Endothelial cell of umbilical vein (primary cell): ENCODE data around the gene TACSTD2.

ENCODE experiments used
- CTCF ChIP-seq, 2 donors: IDR thresholded peaks; 1 replicate in 1 of 2; 2 replicates in 1 of 2; pipeline ENCODE4 v1.5.1; 2011; ENCODE audit warnings: low read length in 2 of 2, mild to moderate bottlenecking in 2 of 2, moderate library complexity in 2 of 2, control low read depth in 1 of 2, inconsistent platforms in 1 of 2, low read depth in 1 of 2; ENCODE audit not compliant: insufficient read depth in 1 of 2; ENCODE audit errors: extremely low read depth in 1 of 2
- POLR2A ChIP-seq: IDR thresholded peaks from 2 replicates; pipeline ENCODE4 v1.6.1; 2012; ENCODE audit warnings: low read depth, mild to moderate bottlenecking, control low read depth, low read length
- POLR2AphosphoS5 ChIP-seq: IDR thresholded peaks from 2 replicates; pipeline ENCODE4 v1.6.1; 2012; ENCODE audit warnings: low read depth, mild to moderate bottlenecking, control low read depth, low read length, moderate library complexity; ENCODE audit not compliant: insufficient read depth

- TF ChIP-seq CTCF (IDR thresholded peaks at IDR 0.05; ENCODE audit: extremely low read depth in 1 of 2, insufficient read depth in 1 of 2, low read depth in 1 of 2, low read length in 2 of 2) (no peak), POLR2AphosphoS5 (no peak), POLR2A (no peak)
Observed at GRCh38 chr1:58555393-58555792, 21.7 kb downstream of the TACSTD2 start.
